GM21723 (cell line): ENCODE measurements around the gene SLC66A1.

Experiments
- ATAC-seq: cut with Tn5 transposase; IDR thresholded peaks from one replicate; pipeline ENCODE4 v1.9.1; 2021; ENCODE audit warnings: mild to moderate bottlenecking, moderate library complexity; ENCODE audit not compliant: unreplicated experiment

Gene SLC66A1

GRCh38 chr1:19342062-19342750, 30.1 kb downstream of the SLC66A1 start:
- ATAC-seq, result no peak

- no peak for ATAC-seq
These were observed 30.9 kb downstream of the SLC66A1 start for GRCh38 chr1:19342894-19343616.

- no peak for ATAC-seq
These were observed 31.7 kb downstream of the SLC66A1 start for GRCh38 chr1:19343617-19344350.

GRCh38 chr1:19344372-19344810, 32.3 kb downstream of the SLC66A1 start:
- no peak for ATAC-seq

- ATAC-seq, result no peak
These were observed 32.7 kb downstream of the SLC66A1 start for GRCh38 chr1:19344831-19345230.

GRCh38 chr1:19345391-19345790, 33.3 kb downstream of the SLC66A1 start:
- ATAC-seq, result no peak

- no peak for ATAC-seq
These were observed 33.9 kb downstream of the SLC66A1 start for GRCh38 chr1:19346026-19346425.

GRCh38 chr1:19347533-19348172, 35.5 kb downstream of the SLC66A1 start:
- no peak for ATAC-seq

- ATAC-seq, result no peak
These were observed 36.5 kb downstream of the SLC66A1 start for GRCh38 chr1:19348441-19349198.

GRCh38 chr1:19349999-19350398, 37.9 kb downstream of the SLC66A1 start:
- no peak for ATAC-seq

GRCh38 chr1:19350566-19350965, 38.4 kb downstream of the SLC66A1 start:
- no peak for ATAC-seq

- no peak for ATAC-seq
These were observed 39.7 kb downstream of the SLC66A1 start for GRCh38 chr1:19351873-19352272.

- no peak for ATAC-seq
These were observed 40.7 kb downstream of the SLC66A1 start for GRCh38 chr1:19352839-19353238.

- no peak for ATAC-seq
These were observed 41.5 kb downstream of the SLC66A1 start for GRCh38 chr1:19353596-19353995.

GRCh38 chr1:19354531-19354981, 42.4 kb downstream of the SLC66A1 start:
- ATAC-seq, result no peak

- no peak for ATAC-seq
These were observed 44.1 kb downstream of the SLC66A1 start for GRCh38 chr1:19356266-19356665.

GRCh38 chr1:19357299-19357986, 45.3 kb downstream of the SLC66A1 start:
- ATAC-seq, result no peak

- ATAC-seq, result no peak
These were observed 46.6 kb downstream of the SLC66A1 start for GRCh38 chr1:19358710-19359109.

- ATAC-seq, result no peak
These were observed 47.2 kb downstream of the SLC66A1 start for GRCh38 chr1:19359357-19359756.

- no peak for ATAC-seq
These were observed 47.9 kb downstream of the SLC66A1 start for GRCh38 chr1:19360016-19360415.
